Activated CD4-positive, alpha-beta T cell treated with anti-CD3 and anti-CD28 coated beads for 36 hours (primary cell): ENCODE results near the gene CLASRP. TPM values are rescaled to one million over a fixed set of nuclear protein-coding genes. Genes with fewer than 3 reads are reported as not detected.

Source experiments
- ATAC-seq: fragments of 200-7000 bp; cut with Tn5 transposase; one replicate; pipeline ENCODE4 v1.10.0; 2021; ENCODE audit warnings: mild to moderate bottlenecking, moderate library complexity
- CTCF ChIA-PET: fragments of 350-600 bp; sonication (Branson Sonifier 250); formaldehyde crosslinking; loops from one replicate; lab custom pipeline; 2021; ENCODE audit warnings: antibody characterized with exemption; lab: Charles Lee
- POLR2A ChIA-PET: fragments of 350-600 bp; sonication (Branson Sonifier 250); formaldehyde crosslinking; loops from one replicate; lab custom pipeline; 2021; ENCODE audit warnings: antibody characterized with exemption, inconsistent platforms; lab: Charles Lee
- DNase-seq: peaks from one replicate; pipeline ENCODE4 v3.0.0-alpha.2; 2020
- H3K27ac Mint-ChIP-seq: one replicate; pipeline ENCODE4 v1.8.0; 2021; ENCODE audit warnings: mixed read lengths
- H3K27me3 Mint-ChIP-seq: one replicate; pipeline ENCODE4 v1.8.0; 2021; ENCODE audit warnings: mixed read lengths
- H3K36me3 Mint-ChIP-seq: one replicate; pipeline ENCODE4 v1.8.0; 2021; ENCODE audit warnings: low read depth, mixed read lengths
- H3K4me1 Mint-ChIP-seq: one replicate; pipeline ENCODE4 v1.8.0; 2021; ENCODE audit warnings: mixed read lengths
- H3K4me3 Mint-ChIP-seq: one replicate; pipeline ENCODE4 v1.8.0; 2021; ENCODE audit warnings: mild to moderate bottlenecking, moderate library complexity, mixed read lengths
- H3K9me3 Mint-ChIP-seq: one replicate; pipeline ENCODE4 v1.8.0; 2021; ENCODE audit warnings: low read depth, mixed read lengths
- intact Hi-C, 2 experiments: fragments of 100-400 bp; cut with DNase I in 1 of 2; cut with micrococcal nuclease in 1 of 2; formaldehyde crosslinking; loops; one replicate each; pipeline versions ENCODE4 v1.14.2 to v1.15.1; 2022 to 2024; cut with DNase I, micrococcal nuclease
- total RNA-seq, 2 experiments: library from RNA; stranded (reverse); gene quantifications; one replicate each; pipeline ENCODE4 v1.2.3, GENCODE V29; 2021

The CLASRP gene
- total RNA-seq, 2 experiments from 2014 or later = 101 to 103 TPM

DNA sequence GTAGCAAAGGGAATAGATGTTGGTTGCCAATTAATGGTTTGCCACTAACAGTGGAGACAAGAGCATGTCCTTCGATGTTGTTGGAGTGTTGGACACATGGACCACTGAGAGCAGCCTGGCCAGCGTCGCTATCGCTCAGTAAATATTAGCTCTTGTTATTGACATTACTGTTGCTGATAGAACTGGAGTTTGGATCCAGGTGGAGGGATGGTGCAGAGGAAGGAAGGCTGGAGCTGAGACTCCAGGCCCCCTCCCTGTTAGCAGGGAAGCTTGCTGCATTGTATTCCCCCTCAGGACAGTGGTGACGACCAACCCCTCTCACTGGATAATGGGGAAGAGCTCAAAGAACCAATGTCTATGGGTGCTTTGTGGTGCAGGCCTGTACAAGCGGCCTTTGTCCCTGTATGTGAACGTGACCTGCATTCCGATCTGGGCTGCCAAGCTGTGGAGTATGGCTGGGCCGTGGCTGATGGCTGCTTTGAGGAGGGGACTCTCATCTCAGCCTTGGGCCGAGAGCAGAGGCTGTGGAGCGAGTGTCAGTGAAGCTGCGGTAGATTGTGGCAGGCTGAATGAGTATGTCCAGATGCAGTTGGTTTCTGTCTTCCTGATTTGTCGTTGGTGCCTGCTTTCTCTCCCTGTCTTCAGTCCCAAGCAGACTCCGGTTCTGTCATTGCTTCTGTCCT, 7.0 kb downstream of the CLASRP start:
- CTCF ChIA-PET = interaction anchor here (0.6 to 1.2 kb wide), 4 partner anchors 46 to 232 kb away, joined by 3 read pairs; no protein-coding TSS in a partner anchor
- no peaks in the 10 kb centered on the region for H3K9me3 Mint-ChIP-seq
- H3K27me3 Mint-ChIP-seq = no peaks in the 10 kb centered on the region
- ATAC-seq (no peak), DNase-seq (no peak)
- peaks cover 50% of the 10 kb centered on the region for H3K4me1 Mint-ChIP-seq
- intact Hi-C loops = no loop called here
- H3K36me3 Mint-ChIP-seq = peaks cover 48% of the 10 kb centered on the region
- peak overlapping the region; percentile 25 for H3K27ac Mint-ChIP-seq
- H3K4me3 Mint-ChIP-seq = no peak overlapping the region
- POLR2A ChIA-PET = no interaction called here

DNA sequence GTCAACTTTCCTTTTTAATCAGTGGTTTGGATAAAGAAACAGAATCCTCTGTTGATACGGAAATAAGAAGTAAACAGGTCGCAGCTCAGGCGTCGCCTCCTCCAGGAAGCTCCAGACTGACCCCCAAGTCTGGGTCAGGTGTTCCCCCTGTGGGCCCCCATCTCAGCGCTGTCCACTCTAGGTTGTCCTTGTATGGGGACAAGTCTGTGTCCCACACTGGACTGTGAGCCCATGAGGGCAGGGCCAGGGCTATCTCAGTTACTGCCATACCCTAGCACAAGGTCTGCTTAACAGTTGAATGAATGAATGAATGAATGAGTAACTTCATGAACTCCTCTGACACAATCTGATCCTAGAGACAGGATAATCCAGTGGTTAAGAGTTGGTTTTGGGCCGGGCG, 7.5 kb downstream of the CLASRP start:
- POLR2A ChIA-PET = no interaction called here
- CTCF ChIA-PET = interaction anchor here (0.7 to 1.2 kb wide), 2 partner anchors 144 to 231 kb away, joined by 3 read pairs; no protein-coding TSS in a partner anchor
- intact Hi-C loops = no loop called here
- Mint-ChIP-seq H3K4me1 (peaks cover 46% of the 10 kb centered on the region), H3K27ac (peak overlapping the region; percentile 25), H3K4me3 (no peak overlapping the region), H3K9me3 (no peaks in the 10 kb centered on the region), H3K36me3 (peaks cover 45% of the 10 kb centered on the region), H3K27me3 (no peaks in the 10 kb centered on the region)
- ATAC-seq (no peak), DNase-seq (no peak)

DNA sequence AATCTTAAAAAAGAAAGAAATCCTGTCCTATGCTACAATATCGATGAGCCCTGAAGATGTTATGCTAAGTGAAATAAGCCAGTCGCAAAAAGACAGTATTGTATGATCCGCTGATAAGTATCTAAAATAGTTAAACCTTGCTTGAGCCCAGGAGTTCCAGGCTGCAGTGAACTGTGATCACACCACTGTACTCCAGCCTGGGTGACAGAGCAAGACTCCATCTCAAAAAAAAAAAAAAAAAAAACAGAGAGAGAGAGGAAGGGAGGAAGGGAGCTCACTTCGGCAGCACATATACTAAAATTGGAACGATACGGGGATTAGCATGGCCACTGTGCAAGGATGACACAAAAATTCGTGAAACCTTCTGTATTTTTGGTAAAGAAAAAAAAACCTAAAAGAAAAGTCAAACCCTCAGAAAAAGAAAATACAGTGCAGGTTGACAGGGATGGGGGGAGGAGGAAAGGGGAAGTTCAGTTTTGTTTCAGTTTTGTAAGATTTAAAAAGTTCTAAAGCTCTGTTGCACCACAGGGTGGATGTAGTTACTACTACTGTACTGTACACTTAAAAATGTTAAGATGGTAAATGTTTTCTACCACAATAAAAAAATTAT, 8.4 kb downstream of the CLASRP start:
- ChIA-PET CTCF (interaction anchor here (0.7 kb wide), 2 partner anchors 105 to 125 kb away, joined by 3 to 4 read pairs; no protein-coding TSS in a partner anchor), POLR2A (interaction anchor here (0.6 to 0.7 kb wide), 3 partner anchors 131 to 156 kb away, joined by 3 to 8 read pairs (median 5); partner anchors contain the start of genes TOMM40 and TRAPPC6A)
- intact Hi-C loops = no loop called here
- no peak for ATAC-seq
- Mint-ChIP-seq H3K27me3 (no peaks in the 10 kb centered on the region), H3K9me3 (no peaks in the 10 kb centered on the region), H3K4me1 (peaks cover 37% of the 10 kb centered on the region), H3K36me3 (peaks cover 41% of the 10 kb centered on the region), H3K27ac (peak overlapping the region; percentile 78), H3K4me3 (no peak overlapping the region)
- DNase-seq = no peak

DNA sequence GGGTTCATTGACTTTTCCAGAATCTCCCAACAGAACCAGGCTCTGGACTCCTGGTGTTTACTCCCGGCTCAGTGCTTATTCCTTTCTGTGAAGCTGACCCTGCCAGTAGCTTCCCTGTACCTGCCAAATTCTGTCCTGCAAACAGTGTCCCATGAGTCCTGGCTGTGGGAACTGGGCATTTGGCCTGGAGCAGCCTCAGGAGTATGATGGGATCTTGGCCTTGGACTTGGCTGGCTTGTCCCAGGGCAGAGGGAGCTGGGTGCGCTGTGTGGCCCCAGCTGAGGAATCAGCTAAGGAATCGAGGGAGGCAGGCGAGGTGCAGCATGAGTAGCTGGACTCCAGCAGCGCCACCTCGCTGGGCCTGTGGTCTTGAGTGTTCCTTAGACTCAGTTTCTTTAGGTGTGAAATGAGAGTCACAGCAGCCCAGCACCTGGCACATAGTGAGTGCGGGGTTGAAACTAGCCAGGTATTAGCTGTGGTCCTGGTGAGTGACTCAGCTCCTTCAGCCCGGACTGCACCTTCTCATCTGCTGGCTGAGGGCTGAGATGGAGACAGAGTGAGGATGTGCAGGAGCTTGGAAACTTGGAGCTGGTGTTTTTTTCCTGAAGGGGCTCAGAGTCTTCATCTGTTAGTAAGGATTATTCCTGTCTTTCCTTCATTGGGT, 10.4 kb downstream of the CLASRP start:
- Mint-ChIP-seq H3K9me3 (no peaks in the 10 kb centered on the region), H3K27me3 (no peaks in the 10 kb centered on the region), H3K4me1 (peaks cover 37% of the 10 kb centered on the region), H3K4me3 (no peak overlapping the region), H3K36me3 (peaks cover 40% of the 10 kb centered on the region), H3K27ac (peak overlapping the region; percentile 44)
- DNase-seq = no peak
- no peak for ATAC-seq
- CTCF ChIA-PET = interaction anchor here (0.6 to 1.8 kb wide), 2 partner anchors 10 to 26 kb away, joined by 3 to 10 read pairs; no protein-coding TSS in a partner anchor
- POLR2A ChIA-PET = no interaction called here
- intact Hi-C loops = no loop called here

DNA sequence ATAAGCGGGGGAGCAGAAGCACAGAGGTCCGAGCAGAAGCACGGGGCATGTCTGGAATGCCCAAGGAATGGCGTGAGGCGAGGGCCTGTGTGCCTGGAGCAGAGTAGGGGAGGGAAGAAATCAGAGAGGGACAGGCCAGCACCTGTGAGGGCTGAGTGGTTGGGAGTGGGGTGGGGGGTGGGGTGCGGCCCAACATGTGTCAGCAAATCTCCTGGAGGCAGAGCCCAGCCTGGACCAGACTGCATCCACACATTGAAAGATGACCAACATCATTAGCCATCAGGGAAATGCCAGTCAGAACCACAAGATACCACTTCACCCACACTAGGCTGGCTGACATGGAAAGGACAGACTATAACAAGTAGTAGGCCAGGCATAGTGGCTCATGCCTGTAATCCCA, 11.2 kb downstream of the CLASRP start:
- no peaks in the 10 kb centered on the region for H3K9me3 Mint-ChIP-seq
- no peaks in the 10 kb centered on the region for H3K27me3 Mint-ChIP-seq
- DNase-seq (no peak), ATAC-seq (no peak)
- peaks cover 35% of the 10 kb centered on the region for H3K4me1 Mint-ChIP-seq
- intact Hi-C loops = no loop called here
- no peak overlapping the region for H3K4me3 Mint-ChIP-seq
- H3K27ac Mint-ChIP-seq = no peak overlapping the region
- H3K36me3 Mint-ChIP-seq = peaks cover 34% of the 10 kb centered on the region
- CTCF ChIA-PET = interaction anchor here (0.6 to 1.8 kb wide), 3 partner anchors 10 to 266 kb away, joined by 3 to 10 read pairs (median 3); no protein-coding TSS in a partner anchor
- POLR2A ChIA-PET = no interaction called here

DNA sequence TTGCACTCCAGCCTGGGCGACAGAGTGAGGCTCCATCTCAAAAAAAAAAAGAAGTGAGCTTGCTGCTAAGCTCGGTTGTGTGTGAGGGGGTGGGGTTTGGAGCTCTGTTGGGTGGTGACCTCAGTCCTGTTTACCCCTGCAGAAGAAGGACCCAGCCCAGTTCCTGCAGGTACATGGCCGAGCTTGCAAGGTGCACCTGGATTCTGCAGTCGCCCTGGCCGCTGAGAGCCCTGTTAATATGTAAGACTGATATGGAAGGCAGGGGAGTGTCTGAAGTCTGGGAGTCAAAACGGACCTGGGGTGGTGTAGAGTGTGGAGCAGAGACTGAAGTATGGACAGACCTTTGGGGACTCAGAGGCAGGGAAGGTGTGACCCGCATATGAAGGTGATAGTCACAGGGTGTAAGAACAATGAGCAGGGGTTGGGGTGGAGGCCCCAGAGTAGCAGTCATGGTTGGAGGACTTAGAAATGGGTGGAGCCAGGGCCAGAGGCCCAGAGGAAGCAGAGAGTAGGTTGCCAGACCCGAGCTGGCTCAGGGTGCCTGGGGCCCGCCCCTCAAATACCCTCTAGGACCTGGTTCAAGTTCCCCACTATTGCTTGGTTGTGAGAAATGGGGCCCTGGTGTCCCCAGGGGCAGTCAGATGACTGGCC, 13.2 kb downstream of the CLASRP start:
- ChIA-PET POLR2A (no interaction called here), CTCF (interaction anchor here (0.6 to 1.5 kb wide), 2 partner anchors 8 to 1325 kb away, joined by 5 to 6 read pairs; no protein-coding TSS in a partner anchor)
- H3K27me3 Mint-ChIP-seq = no peaks in the 10 kb centered on the region
- no peaks in the 10 kb centered on the region for H3K9me3 Mint-ChIP-seq
- ATAC-seq (no peak), DNase-seq (no peak)
- intact Hi-C loops = no loop called here
- H3K4me1 Mint-ChIP-seq = peaks cover 16% of the 10 kb centered on the region
- no peak overlapping the region for H3K4me3 Mint-ChIP-seq
- H3K27ac Mint-ChIP-seq = no peak overlapping the region
- H3K36me3 Mint-ChIP-seq = peaks cover 29% of the 10 kb centered on the region

DNA sequence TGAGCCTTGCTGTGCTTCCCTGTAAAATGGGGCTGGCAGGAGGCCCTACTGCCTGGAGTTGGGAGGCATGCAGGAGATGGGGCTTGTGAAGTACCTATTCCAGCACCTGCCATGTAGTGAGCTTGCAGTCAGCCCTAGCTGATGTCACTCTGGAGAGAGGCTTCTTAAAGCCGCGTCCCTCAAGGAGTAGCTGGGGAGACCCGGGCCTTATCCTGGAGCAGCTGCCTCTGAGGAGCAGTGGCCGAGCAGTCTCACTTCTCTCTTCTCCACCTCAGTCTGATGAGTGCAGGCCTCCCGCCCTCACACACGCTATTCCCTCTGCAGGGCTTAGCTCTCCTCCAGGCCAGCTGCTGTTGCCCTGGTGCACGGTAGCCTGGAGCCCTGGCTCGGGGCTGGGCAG, 18.0 kb downstream of the CLASRP start:
- H3K36me3 Mint-ChIP-seq = peaks cover 56% of the 10 kb centered on the region
- no peak overlapping the region for H3K4me3 Mint-ChIP-seq
- no peak overlapping the region for H3K27ac Mint-ChIP-seq
- DNase-seq = no peak
- H3K4me1 Mint-ChIP-seq = no peaks in the 10 kb centered on the region
- ChIA-PET POLR2A (no interaction called here), CTCF (interaction anchor here (0.6 to 0.9 kb wide), 2 partner anchors 35 to 41 kb away, joined by 3 to 4 read pairs; no protein-coding TSS in a partner anchor)
- H3K27me3 Mint-ChIP-seq = no peaks in the 10 kb centered on the region
- intact Hi-C loops = loop anchor here in 1 of 2 experiments (5.0 kb wide), 1 partner anchor 40 kb away; no protein-coding TSS in a partner anchor
- H3K9me3 Mint-ChIP-seq = no peaks in the 10 kb centered on the region
- ATAC-seq = no peak

DNA sequence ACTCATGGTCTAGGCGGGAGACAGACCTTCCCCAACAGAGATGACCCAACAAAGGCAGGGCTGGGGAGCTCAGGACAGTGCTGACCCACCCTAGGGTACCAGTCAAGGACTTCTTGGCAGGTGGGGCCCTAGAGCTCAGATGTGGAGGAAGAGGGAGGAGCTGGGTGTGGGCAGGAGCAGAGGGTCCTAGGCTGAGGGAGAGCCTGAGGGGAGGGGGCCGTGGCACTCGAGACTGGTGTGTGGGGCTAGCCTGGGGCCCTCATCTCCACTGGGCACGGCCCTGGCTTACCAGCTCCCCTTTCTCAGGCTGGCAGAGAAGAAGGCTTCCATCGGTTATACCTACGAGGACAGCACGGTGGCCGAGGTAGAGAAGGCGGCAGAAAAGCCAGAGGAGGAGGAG, 18.6 kb downstream of the CLASRP start:
- intact Hi-C loops = loop anchor here in 1 of 2 experiments (5.0 kb wide), 1 partner anchor 40 kb away; no protein-coding TSS in a partner anchor
- Mint-ChIP-seq H3K4me3 (no peak overlapping the region), H3K27ac (no peak overlapping the region), H3K4me1 (no peaks in the 10 kb centered on the region), H3K9me3 (no peaks in the 10 kb centered on the region), H3K36me3 (peaks cover 51% of the 10 kb centered on the region), H3K27me3 (no peaks in the 10 kb centered on the region)
- ChIA-PET POLR2A (no interaction called here), CTCF (interaction anchor here (0.8 to 0.9 kb wide), 2 partner anchors 16 to 36 kb away, joined by 3 to 4 read pairs; no protein-coding TSS in a partner anchor)
- DNase-seq = no peak
- ATAC-seq = no peak

DNA sequence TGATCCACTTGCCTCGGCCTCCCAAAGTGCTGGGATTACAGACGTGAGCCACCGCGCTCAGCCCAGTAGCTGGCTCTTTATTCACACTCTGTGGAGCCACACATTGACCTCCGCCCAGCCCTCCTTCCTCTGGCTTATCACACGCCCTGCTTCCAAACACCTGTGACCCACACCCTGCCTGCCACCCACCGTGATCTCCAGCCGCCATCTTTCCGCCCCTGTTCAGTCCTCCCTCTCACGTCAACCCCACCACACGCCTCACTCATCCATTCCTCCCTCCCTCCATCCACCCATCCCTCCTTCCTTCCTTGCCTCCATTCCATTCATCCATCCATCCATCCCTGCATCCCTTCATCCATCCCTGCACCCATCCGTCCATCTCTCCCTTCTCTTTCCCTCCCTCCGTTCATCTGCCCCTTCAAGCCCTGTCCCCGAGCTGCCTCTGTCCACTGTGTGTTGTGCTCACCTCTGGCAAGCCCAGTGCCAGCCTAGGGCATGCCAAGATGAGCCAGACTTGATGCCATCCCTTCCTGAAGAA, 19.8 kb downstream of the CLASRP start:
- no peaks in the 10 kb centered on the region for H3K4me1 Mint-ChIP-seq
- ATAC-seq = no peak
- DNase-seq = no peak
- H3K9me3 Mint-ChIP-seq = no peaks in the 10 kb centered on the region
- no peaks in the 10 kb centered on the region for H3K27me3 Mint-ChIP-seq
- no peak overlapping the region for H3K4me3 Mint-ChIP-seq
- ChIA-PET POLR2A (no interaction called here), CTCF (interaction anchor here (0.5 to 2.0 kb wide), 15 partner anchors 7 to 181 kb away, joined by 3 to 16 read pairs (median 3); partner anchors contain the start of genes CLASRP and RELB)
- H3K36me3 Mint-ChIP-seq = peaks cover 54% of the 10 kb centered on the region
- peak overlapping the region; percentile 31 for H3K27ac Mint-ChIP-seq
- intact Hi-C loops = loop anchor here (1.0 to 5.0 kb wide), 4 partner anchors 41 to 155 kb away; no protein-coding TSS in a partner anchor

DNA sequence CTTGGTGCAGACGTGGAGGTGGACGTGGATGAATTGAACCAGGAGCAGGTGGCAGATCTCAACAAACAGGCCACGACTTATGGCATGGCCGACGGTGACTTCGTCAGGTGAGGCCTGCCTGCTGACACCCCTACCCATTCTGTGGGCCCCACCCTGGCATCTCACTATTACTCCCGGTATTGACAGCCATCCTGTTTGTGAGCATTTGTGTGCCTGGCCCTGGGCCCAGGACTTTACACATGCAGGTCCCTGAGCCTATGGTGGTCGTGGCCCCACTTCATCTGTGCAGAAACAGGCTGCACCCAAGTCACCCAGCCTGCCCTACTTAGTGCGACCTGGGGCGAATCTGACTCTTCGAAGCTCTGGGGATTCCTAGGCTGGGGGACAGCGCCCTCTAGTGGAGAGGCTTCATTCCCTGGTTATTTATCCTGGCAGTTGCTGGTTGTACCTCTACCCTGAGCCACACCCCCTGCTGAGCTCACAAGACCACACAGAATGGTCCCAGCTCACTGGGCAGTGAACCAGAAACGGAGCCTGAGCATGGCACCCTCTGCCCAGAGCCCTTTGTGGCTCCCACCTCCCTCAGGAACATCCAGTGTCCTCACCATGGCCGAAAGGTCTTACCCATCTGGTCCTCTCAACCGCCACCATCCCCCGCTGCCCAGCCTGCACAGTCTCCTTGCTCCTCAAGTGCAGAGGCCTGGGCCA, 20.6 kb downstream of the CLASRP start:
- DNase-seq (peak; percentile 91), ATAC-seq (peak; percentile 93)
- intact Hi-C loops = loop anchor here (1.0 to 5.0 kb wide), 4 partner anchors 42 to 156 kb away; no protein-coding TSS in a partner anchor
- peaks cover 51% of the 10 kb centered on the region for H3K36me3 Mint-ChIP-seq
- H3K9me3 Mint-ChIP-seq = no peaks in the 10 kb centered on the region
- no peak overlapping the region for H3K4me3 Mint-ChIP-seq
- ChIA-PET POLR2A (no interaction called here), CTCF (interaction anchor here (0.6 to 2.0 kb wide), 23 partner anchors 8 to 275 kb away, joined by 3 to 16 read pairs (median 3); partner anchors contain the start of genes CLASRP and RELB)
- H3K27me3 Mint-ChIP-seq = no peaks in the 10 kb centered on the region
- no peak overlapping the region for H3K27ac Mint-ChIP-seq
- no peaks in the 10 kb centered on the region for H3K4me1 Mint-ChIP-seq
